Kidney (tissue), 14 donors: ENCODE data around the gene TLNRD1. TPM values are rescaled to one million over a fixed set of nuclear protein-coding genes. Genes with fewer than 3 reads are reported as not detected.

Source experiments
- DNase-seq, 5 donors: peaks; one replicate each; pipeline ENCODE4 v3.0.0-alpha.2; 2013 to 2020
- FAIRE-seq: peaks from 2 replicates; lab custom pipeline; 2012; peaks lifted over from hg19 to GRCh38; lab: Jason Lieb, UNC
- H3K27ac ChIP-seq, 2 donors: one replicate each; pipeline ENCODE4 v1.7.0; 2013; ENCODE audit warnings: low read depth in 2 of 2, low read length in 2 of 2, inconsistent platforms in 1 of 2
- H3K27me3 ChIP-seq: one replicate; pipeline ENCODE4 v1.7.1; 2013; ENCODE audit warnings: low read length, inconsistent platforms; ENCODE audit not compliant: control insufficient read depth, insufficient read depth
- H3K36me3 ChIP-seq, 3 donors: one replicate each; pipeline versions ENCODE4 v1.7.0 to v1.7.1; 2013; ENCODE audit warnings: low read length in 3 of 3, control low read depth in 1 of 3, inconsistent platforms in 1 of 3; ENCODE audit not compliant: insufficient read depth in 3 of 3, control insufficient read depth in 2 of 3
- H3K4me1 ChIP-seq, 3 donors: one replicate each; pipeline versions ENCODE4 v1.7.0 to v1.7.1; 2013; ENCODE audit warnings: low read length in 3 of 3, inconsistent platforms in 1 of 3, low read depth in 1 of 3; ENCODE audit not compliant: control insufficient read depth in 2 of 3, insufficient read depth in 2 of 3
- H3K4me3 ChIP-seq, 3 donors: one replicate each; pipeline versions ENCODE4 v1.7.0 to v1.8.1; 2013; ENCODE audit warnings: low read length in 3 of 3, control low read depth in 1 of 3, inconsistent platforms in 1 of 3
- H3K9ac ChIP-seq, 3 donors: one replicate each; pipeline versions ENCODE4 v1.7.0 to v1.7.1; 2013; ENCODE audit warnings: low read length in 3 of 3, control low read depth in 1 of 3, inconsistent platforms in 1 of 3
- H3K9me3 ChIP-seq, 3 donors: one replicate each; pipeline versions ENCODE4 v1.7.0 to v1.7.1; 2013; ENCODE audit warnings: low read length in 3 of 3, control low read depth in 1 of 3, inconsistent platforms in 1 of 3; ENCODE audit not compliant: control insufficient read depth in 2 of 3, insufficient read depth in 1 of 3
- CTCF ChIP-seq: IDR thresholded peaks from 3 replicates; pipeline ENCODE4 v1.5.1; 2012; ENCODE audit warnings: mild to moderate bottlenecking, moderate library complexity, borderline replicate concordance; ENCODE audit not compliant: insufficient read depth; ENCODE audit errors: extremely low read depth
- intact Hi-C: fragments of 100-400 bp; cut with DNase I; formaldehyde crosslinking; loops from one replicate; pipeline ENCODE4 v1.11.1; 2022
- polyA plus RNA-seq: library from polyadenylated mRNA; stranded (reverse); fragments of 350-450 nt; fragmentation: Illumina TruSeq; extraction: RNeasy Lipid Tissue Mini Kit (QIAGEN cat#74804); gene quantifications from one replicate; pipeline ENCODE4 v1.2.3, GENCODE V29; 2014; ENCODE audit warnings: low read depth, low replicate concordance; ENCODE audit not compliant: insufficient read depth
- total RNA-seq: library from RNA; stranded (reverse); fragmentation: NEBNext Ultra II Directional; extraction: Animal tissue kit (Norgen Biotek cat#: 25700); gene quantifications from one replicate; pipeline ENCODE4 v1.2.1, GENCODE V29; 2021
- donor health status: control.
- donor health status: control.
- donor health status: control.
- donor health status: control.
- donor health status: control.
- donor health status: DM: yes; HTN: yes; CAD: no.
- donor health status: Normal renal cell carcinoma (clear cell type).

TLNRD1 gene
- total and polyA plus RNA-seq, 2 donors from 2014 or later = 7.4 to 16.7 TPM

- FAIRE-seq = no peak
- Histone ChIP-seq H3K4me3 (no peak overlapping the region), H3K27ac (no peak overlapping the region), H3K9ac (no peak overlapping the region), H3K4me1 (peaks cover 0 to 8% (median 3%) of the 10 kb centered on the region in 3 donors), H3K27me3 (no peaks in the 10 kb centered on the region), H3K36me3 (peaks cover 0 to 22% (median 21%) of the 10 kb centered on the region in 3 donors), H3K9me3 (no peaks in the 10 kb centered on the region)
- no peak for TF ChIP-seq CTCF
- intact Hi-C loops = no loop called here
- DNase-seq = no peak
These were observed 18.5 kb upstream of the TLNRD1 start for GRCh38 chr15:80982205-80982604.

- H3K4me3 ChIP-seq = no peak overlapping the region
- H3K4me1 ChIP-seq = peaks cover 0 to 9% (median 3%) of the 10 kb centered on the region in 3 donors
- no peak for TF ChIP-seq CTCF
- H3K36me3 ChIP-seq = peaks cover 0 to 22% (median 19%) of the 10 kb centered on the region in 3 donors
- H3K27ac ChIP-seq = no peak overlapping the region
- H3K9ac ChIP-seq = no peak overlapping the region
- H3K9me3 ChIP-seq = no peaks in the 10 kb centered on the region
- DNase-seq (no peak), FAIRE-seq (no peak)
- no peaks in the 10 kb centered on the region for H3K27me3 ChIP-seq
- intact Hi-C loops = no loop called here
These were observed 17.9 kb upstream of the TLNRD1 start for GRCh38 chr15:80982839-80983238.

GRCh38 chr15:80984856-80985255, 15.9 kb upstream of the TLNRD1 start:
- Histone ChIP-seq H3K4me1 (peaks cover 0 to 16% (median 16%) of the 10 kb centered on the region in 3 donors), H3K9me3 (no peaks in the 10 kb centered on the region), H3K9ac (peak overlapping the region in 1 of 3 donors; percentile 1), H3K27ac (peak overlapping the region in 1 of 2 donors; percentile 9), H3K4me3 (no peak overlapping the region), H3K36me3 (peaks cover 0 to 6% (median 4%) of the 10 kb centered on the region in 3 donors), H3K27me3 (no peaks in the 10 kb centered on the region)
- intact Hi-C loops = no loop called here
- no peak for DNase-seq
- no peak for FAIRE-seq
- no peak for TF ChIP-seq CTCF

- no peak for FAIRE-seq
- intact Hi-C loops = no loop called here
- H3K4me1 ChIP-seq = peaks cover 0 to 18% (median 16%) of the 10 kb centered on the region in 3 donors
These were observed 14.7 kb upstream of the TLNRD1 start for GRCh38 chr15:80985981-80986380.

More at GRCh38 chr15:80985981-80986380, 14.7 kb upstream of the TLNRD1 start:
- H3K27me3 ChIP-seq = no peaks in the 10 kb centered on the region
- no peak overlapping the region for H3K9ac ChIP-seq
- no peaks in the 10 kb centered on the region for H3K36me3 ChIP-seq
- no peak for DNase-seq
- no peaks in the 10 kb centered on the region for H3K9me3 ChIP-seq
- no peak overlapping the region for H3K4me3 ChIP-seq
- H3K27ac ChIP-seq = no peak overlapping the region
- no peak for TF ChIP-seq CTCF
